Measurements from ENCODE around the gene ACKR3.

The ACKR3 gene

DNA sequence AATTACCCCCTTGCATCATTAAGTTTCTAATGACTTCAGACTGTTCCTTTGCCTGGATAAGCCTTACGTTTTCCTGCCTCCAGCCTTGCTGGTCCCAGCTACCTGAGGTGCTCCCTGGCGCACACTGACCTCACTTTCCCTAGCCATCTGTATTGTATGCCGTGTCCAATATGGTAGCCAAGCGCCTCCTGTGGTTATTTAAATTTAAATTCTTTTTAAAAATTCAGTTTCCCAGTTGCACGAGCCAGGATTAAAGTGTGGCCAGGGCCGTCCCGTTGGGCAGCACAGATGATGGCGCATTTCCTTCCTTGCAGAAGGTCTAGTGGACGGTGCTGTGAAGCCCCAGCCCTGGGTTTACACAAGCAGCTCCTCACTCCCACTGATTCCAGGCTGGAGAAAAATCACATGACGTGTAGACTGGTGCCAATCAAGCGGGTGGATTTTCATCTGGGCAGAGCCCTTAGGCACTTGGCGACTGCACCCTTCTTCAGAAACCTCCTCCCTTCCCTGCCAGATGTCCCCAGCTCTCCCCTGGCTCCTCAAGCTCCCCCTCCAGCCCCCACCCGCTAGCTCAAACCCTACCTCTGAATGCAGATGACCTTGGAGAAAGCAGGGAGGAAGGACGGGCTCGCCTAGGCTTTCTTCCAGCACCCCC lies 33.9 kb downstream of the ACKR3 start:
- Histone ChIP-seq H3K9ac (ENCODE audit: low read depth, low read length) (no peak overlapping the region), H3K36me3 (ENCODE audit: control insufficient read depth, insufficient read depth, low read length) (no peaks in the 10 kb centered on the region), H3K9me3 (ENCODE audit: control insufficient read depth, insufficient read depth, low read length) (no peaks in the 10 kb centered on the region), H3K4me3 (ENCODE audit: low read depth, low read length) (no peak overlapping the region), H3K27me3 (ENCODE audit: control insufficient read depth, insufficient read depth, low read length) (no peaks in the 10 kb centered on the region), H3K4me1 (ENCODE audit: control insufficient read depth, insufficient read depth, low read length) (no peaks in the 10 kb centered on the region), H3K27ac (ENCODE audit: low read depth, low read length) (no peak overlapping the region)

DNA sequence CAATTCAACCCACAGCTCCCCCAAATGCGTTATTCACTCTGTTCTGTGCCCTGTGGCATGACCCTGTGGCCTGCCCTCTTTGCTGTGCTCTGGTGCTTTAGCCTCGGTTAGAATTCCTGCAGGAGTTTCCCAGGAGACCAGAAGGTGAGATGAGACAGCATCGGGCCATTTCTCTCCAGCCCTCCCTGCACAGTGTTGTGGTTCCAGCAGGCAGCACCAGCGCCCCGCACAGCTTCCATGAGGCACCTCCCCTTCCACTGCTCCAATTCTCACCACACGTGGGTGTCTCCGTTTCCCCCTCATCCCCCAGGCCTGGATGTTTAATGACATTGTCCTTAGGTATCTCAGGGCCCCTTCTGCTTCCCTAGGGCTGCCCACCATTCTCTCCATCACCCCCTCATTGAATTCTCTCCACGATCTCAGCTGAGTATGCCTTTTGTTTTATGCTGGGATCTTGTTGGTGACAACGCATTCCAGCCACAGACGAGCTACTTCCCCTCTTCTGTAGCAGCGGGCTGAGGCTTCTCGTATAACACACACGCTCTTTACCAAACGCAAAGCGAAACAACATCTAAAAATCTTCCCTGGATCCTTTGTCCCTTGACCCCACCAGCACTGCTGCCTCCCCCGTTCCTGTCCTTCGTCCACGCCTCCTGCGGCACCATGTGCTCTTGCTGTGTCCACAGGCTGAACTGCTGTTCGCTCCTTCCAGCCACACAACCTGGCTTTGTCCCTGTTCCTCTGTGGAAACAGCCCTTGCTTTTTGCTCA lies 35.1 kb downstream of the ACKR3 start:
- H3K36me3 ChIP-seq (ENCODE audit: control insufficient read depth, insufficient read depth, low read length): no peaks in the 10 kb centered on the region
- no peak overlapping the region for H3K9ac ChIP-seq (ENCODE audit: low read depth, low read length)
- no peaks in the 10 kb centered on the region for H3K27me3 ChIP-seq (ENCODE audit: control insufficient read depth, insufficient read depth, low read length)
- H3K4me3 ChIP-seq (ENCODE audit: low read depth, low read length): no peak overlapping the region
- H3K27ac ChIP-seq (ENCODE audit: low read depth, low read length): no peak overlapping the region
- no peaks in the 10 kb centered on the region for H3K9me3 ChIP-seq (ENCODE audit: control insufficient read depth, insufficient read depth, low read length)
- no peaks in the 10 kb centered on the region for H3K4me1 ChIP-seq (ENCODE audit: control insufficient read depth, insufficient read depth, low read length)

- H3K4me3 ChIP-seq (ENCODE audit: low read depth, low read length): no peak overlapping the region
- H3K9me3 ChIP-seq (ENCODE audit: control insufficient read depth, insufficient read depth, low read length): no peaks in the 10 kb centered on the region
- H3K27ac ChIP-seq (ENCODE audit: low read depth, low read length): no peak overlapping the region
- H3K4me1 ChIP-seq (ENCODE audit: control insufficient read depth, insufficient read depth, low read length): no peaks in the 10 kb centered on the region
- no peaks in the 10 kb centered on the region for H3K27me3 ChIP-seq (ENCODE audit: control insufficient read depth, insufficient read depth, low read length)
- H3K36me3 ChIP-seq (ENCODE audit: control insufficient read depth, insufficient read depth, low read length): no peaks in the 10 kb centered on the region
- no peak overlapping the region for H3K9ac ChIP-seq (ENCODE audit: low read depth, low read length)
These were observed 35.7 kb downstream of the ACKR3 start for GRCh38 chr2:236605345-236605734.

DNA sequence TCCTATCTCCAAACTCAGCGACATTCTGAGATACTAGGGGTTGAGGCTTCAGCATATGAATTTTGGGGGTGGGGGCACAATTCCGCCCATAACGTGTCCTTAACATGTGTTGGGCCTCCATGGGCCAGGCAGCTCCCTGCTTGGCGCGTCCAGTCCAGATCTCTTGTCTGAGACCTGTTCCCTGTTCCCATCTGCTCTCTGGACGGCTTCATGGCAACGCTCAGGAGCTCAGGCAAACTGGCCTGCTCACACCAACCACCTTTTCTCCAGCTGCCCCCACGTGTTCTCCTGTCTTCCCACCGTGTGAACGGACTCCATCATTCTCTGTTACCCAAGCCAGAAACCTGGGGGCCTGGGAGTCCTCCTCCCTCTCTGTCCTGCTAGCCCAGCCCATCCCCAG lies 36.4 kb downstream of the ACKR3 start:
- Histone ChIP-seq H3K27ac (ENCODE audit: low read depth, low read length) (no peak overlapping the region), H3K9ac (ENCODE audit: low read depth, low read length) (no peak overlapping the region), H3K36me3 (ENCODE audit: control insufficient read depth, insufficient read depth, low read length) (no peaks in the 10 kb centered on the region), H3K4me1 (ENCODE audit: control insufficient read depth, insufficient read depth, low read length) (no peaks in the 10 kb centered on the region), H3K4me3 (ENCODE audit: low read depth, low read length) (no peak overlapping the region), H3K27me3 (ENCODE audit: control insufficient read depth, insufficient read depth, low read length) (no peaks in the 10 kb centered on the region), H3K9me3 (ENCODE audit: control insufficient read depth, insufficient read depth, low read length) (no peaks in the 10 kb centered on the region)

DNA sequence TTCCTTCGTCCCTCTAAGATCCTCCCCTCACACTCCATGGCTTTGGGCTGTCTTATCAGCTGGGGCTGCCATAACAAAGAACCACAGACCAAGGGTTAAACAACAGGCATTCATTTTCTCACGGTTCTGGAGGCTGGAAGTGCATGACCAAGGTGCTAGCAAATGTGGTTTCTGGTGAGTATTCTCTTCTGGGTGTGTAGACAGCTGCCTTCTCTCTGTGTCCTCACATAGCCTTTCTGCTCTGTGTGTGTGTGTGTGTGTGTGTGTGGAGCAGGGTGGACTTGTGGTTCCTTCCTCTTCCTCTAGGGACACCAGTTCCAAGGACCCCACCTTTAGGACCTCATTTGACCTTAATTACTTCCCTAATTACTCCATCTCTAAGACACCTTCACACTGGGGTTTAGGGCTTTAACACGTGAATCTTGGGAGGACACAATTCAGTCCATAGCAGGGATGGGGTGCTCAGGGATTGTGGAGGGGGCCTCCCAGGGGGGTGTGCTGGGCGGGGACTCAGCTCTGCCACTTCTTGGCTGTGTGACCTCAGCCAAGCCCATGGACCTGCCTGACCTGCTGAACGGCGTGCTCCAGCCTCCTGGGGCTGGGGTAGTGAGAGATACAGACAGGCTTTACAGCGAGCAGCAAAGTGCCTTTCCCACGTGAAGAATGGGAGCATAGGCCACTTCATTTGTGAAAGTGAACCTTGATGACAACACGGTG lies 38.0 kb downstream of the ACKR3 start:
- H3K27ac ChIP-seq (ENCODE audit: low read depth, low read length): no peak overlapping the region

GRCh38 chr2:236608188-236608525 lies 38.5 kb downstream of the ACKR3 start:
- Histone ChIP-seq H3K9me3 (ENCODE audit: control insufficient read depth, insufficient read depth, low read length) (no peaks in the 10 kb centered on the region), H3K9ac (ENCODE audit: low read depth, low read length) (no peak overlapping the region), H3K27me3 (ENCODE audit: control insufficient read depth, insufficient read depth, low read length) (no peaks in the 10 kb centered on the region), H3K4me3 (ENCODE audit: low read depth, low read length) (no peak overlapping the region), H3K36me3 (ENCODE audit: control insufficient read depth, insufficient read depth, low read length) (no peaks in the 10 kb centered on the region), H3K27ac (ENCODE audit: low read depth, low read length) (no peak overlapping the region), H3K4me1 (ENCODE audit: control insufficient read depth, insufficient read depth, low read length) (no peaks in the 10 kb centered on the region)

More for the DNA sequence above, 38.0 kb downstream of the ACKR3 start:
- Histone ChIP-seq H3K36me3 (ENCODE audit: control insufficient read depth, insufficient read depth, low read length) (no peaks in the 10 kb centered on the region), H3K9ac (ENCODE audit: low read depth, low read length) (no peak overlapping the region), H3K4me3 (ENCODE audit: low read depth, low read length) (no peak overlapping the region), H3K9me3 (ENCODE audit: control insufficient read depth, insufficient read depth, low read length) (no peaks in the 10 kb centered on the region), H3K4me1 (ENCODE audit: control insufficient read depth, insufficient read depth, low read length) (no peaks in the 10 kb centered on the region), H3K27me3 (ENCODE audit: control insufficient read depth, insufficient read depth, low read length) (no peaks in the 10 kb centered on the region)

- H3K36me3 ChIP-seq (ENCODE audit: control insufficient read depth, insufficient read depth, low read length): no peaks in the 10 kb centered on the region
- H3K4me1 ChIP-seq (ENCODE audit: control insufficient read depth, insufficient read depth, low read length): no peaks in the 10 kb centered on the region
- no peak overlapping the region for H3K9ac ChIP-seq (ENCODE audit: low read depth, low read length)
- H3K4me3 ChIP-seq (ENCODE audit: low read depth, low read length): no peak overlapping the region
- no peaks in the 10 kb centered on the region for H3K9me3 ChIP-seq (ENCODE audit: control insufficient read depth, insufficient read depth, low read length)
- no peak overlapping the region for H3K27ac ChIP-seq (ENCODE audit: low read depth, low read length)
- H3K27me3 ChIP-seq (ENCODE audit: control insufficient read depth, insufficient read depth, low read length): no peaks in the 10 kb centered on the region
These were observed 39.1 kb downstream of the ACKR3 start for GRCh38 chr2:236608710-236609109.

DNA sequence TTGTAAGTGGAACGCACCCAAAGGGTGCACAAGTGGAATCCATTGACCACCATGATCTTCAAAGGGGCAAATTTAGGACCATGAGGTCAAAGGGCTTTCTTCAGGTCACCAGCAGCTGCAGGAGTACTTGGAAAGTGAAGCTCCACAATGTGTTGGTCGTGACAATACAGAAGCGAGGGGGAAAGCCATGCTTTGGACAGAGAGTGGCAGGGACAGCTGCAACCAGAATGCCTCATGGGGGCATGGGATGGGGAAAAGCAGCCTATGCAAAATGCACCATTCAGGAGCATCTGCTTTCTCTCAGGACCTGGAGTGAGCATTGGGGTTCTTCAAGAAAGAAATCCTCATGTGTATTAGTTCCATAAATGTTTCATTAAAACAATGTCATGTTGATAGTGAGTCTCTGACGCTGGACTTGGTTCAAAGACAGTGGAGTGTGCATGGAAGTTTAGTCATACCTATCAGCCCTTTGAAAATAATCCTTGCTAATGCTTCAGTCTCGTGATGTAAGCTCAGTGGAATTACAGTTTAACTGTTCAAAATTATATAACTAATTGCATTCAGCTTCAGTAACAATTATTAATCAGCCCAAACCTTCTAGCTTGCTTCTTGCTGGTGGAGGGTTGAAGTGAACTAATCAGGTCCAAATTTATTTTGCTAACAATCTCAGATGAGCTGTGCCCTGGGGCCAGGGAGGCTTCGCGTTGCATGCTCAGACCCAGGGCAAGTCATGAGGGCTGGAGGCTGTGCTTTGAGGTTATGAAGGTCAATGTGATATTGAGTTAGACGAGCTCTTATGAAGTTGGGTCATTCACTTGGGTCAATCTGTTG lies 41.6 kb downstream of the ACKR3 start:
- Histone ChIP-seq H3K27me3 (ENCODE audit: control insufficient read depth, insufficient read depth, low read length) (no peaks in the 10 kb centered on the region), H3K27ac (ENCODE audit: low read depth, low read length) (no peak overlapping the region), H3K4me1 (ENCODE audit: control insufficient read depth, insufficient read depth, low read length) (no peaks in the 10 kb centered on the region), H3K36me3 (ENCODE audit: control insufficient read depth, insufficient read depth, low read length) (no peaks in the 10 kb centered on the region), H3K4me3 (ENCODE audit: low read depth, low read length) (no peak overlapping the region), H3K9me3 (ENCODE audit: control insufficient read depth, insufficient read depth, low read length) (no peaks in the 10 kb centered on the region), H3K9ac (ENCODE audit: low read depth, low read length) (no peak overlapping the region)

GRCh38 chr2:236612737-236613136 lies 43.1 kb downstream of the ACKR3 start:
- no peaks in the 10 kb centered on the region for H3K4me1 ChIP-seq (ENCODE audit: control insufficient read depth, insufficient read depth, low read length)
- H3K27ac ChIP-seq (ENCODE audit: low read depth, low read length): no peak overlapping the region
- no peak overlapping the region for H3K9ac ChIP-seq (ENCODE audit: low read depth, low read length)
- no peak overlapping the region for H3K4me3 ChIP-seq (ENCODE audit: low read depth, low read length)
- H3K36me3 ChIP-seq (ENCODE audit: control insufficient read depth, insufficient read depth, low read length): no peaks in the 10 kb centered on the region
- H3K9me3 ChIP-seq (ENCODE audit: control insufficient read depth, insufficient read depth, low read length): no peaks in the 10 kb centered on the region
- H3K27me3 ChIP-seq (ENCODE audit: control insufficient read depth, insufficient read depth, low read length): no peaks in the 10 kb centered on the region

GRCh38 chr2:236613612-236614011 lies 44.0 kb downstream of the ACKR3 start:
- Histone ChIP-seq H3K4me1 (ENCODE audit: control insufficient read depth, insufficient read depth, low read length) (no peaks in the 10 kb centered on the region), H3K27ac (ENCODE audit: low read depth, low read length) (no peak overlapping the region), H3K36me3 (ENCODE audit: control insufficient read depth, insufficient read depth, low read length) (no peaks in the 10 kb centered on the region), H3K27me3 (ENCODE audit: control insufficient read depth, insufficient read depth, low read length) (no peaks in the 10 kb centered on the region), H3K9me3 (ENCODE audit: control insufficient read depth, insufficient read depth, low read length) (no peaks in the 10 kb centered on the region), H3K9ac (ENCODE audit: low read depth, low read length) (no peak overlapping the region), H3K4me3 (ENCODE audit: low read depth, low read length) (no peak overlapping the region)

Data from HUES48 (cell line).